ENCODE measurements around the gene ZNF646.

ZNF646 gene

DNA sequence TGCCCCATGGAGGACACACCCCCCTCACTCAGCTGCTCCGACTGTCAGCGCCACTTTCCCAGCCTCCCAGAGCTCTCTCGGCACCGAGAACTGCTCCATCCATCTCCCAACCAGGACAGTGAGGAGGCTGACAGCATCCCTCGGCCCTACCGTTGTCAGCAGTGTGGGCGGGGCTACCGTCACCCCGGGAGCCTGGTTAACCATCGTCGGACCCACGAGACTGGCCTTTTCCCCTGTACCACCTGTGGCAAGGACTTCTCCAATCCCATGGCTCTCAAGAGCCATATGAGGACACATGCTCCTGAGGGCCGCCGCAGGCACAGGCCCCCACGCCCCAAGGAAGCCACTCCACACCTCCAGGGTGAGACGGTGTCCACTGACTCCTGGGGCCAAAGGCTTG, 2.1 kb downstream of the ZNF646 start:
- Histone ChIP-seq H3K4me2 (ENCODE audit: low read depth, low read length, poor library complexity, severe bottlenecking) (no peak overlapping the region), H3K4me3 (ENCODE audit: insufficient read depth, low read length, poor library complexity, severe bottlenecking) (no peak overlapping the region), H2AFZ (ENCODE audit: low read depth, low read length, severe bottlenecking) (no peak overlapping the region), H3K9me2 (replicated peaks; ENCODE audit: insufficient read depth, low read length) (no peaks in the 10 kb centered on the region), H4K20me1 (ENCODE audit: low read depth, low read length) (no peaks in the 10 kb centered on the region), H3F3A (ENCODE audit: insufficient read depth) (peaks cover 7% of the 10 kb centered on the region; the same call in 1 of the 2 replicates), H3K9ac (ENCODE audit: low read length) (no peak overlapping the region), H3K9me3 (ENCODE audit: insufficient read depth, low read length) (no peaks in the 10 kb centered on the region), H3K27ac (ENCODE audit: low read depth, low read length) (no peak overlapping the region), H3K27me3 (ENCODE audit: low read length) (no peaks in the 10 kb centered on the region), H3K79me2 (ENCODE audit: insufficient read depth, low read length) (peaks cover 45% of the 10 kb centered on the region), H3K36me3 (ENCODE audit: low read length) (no peaks in the 10 kb centered on the region)
- TF ChIP-seq, protein P1, sequence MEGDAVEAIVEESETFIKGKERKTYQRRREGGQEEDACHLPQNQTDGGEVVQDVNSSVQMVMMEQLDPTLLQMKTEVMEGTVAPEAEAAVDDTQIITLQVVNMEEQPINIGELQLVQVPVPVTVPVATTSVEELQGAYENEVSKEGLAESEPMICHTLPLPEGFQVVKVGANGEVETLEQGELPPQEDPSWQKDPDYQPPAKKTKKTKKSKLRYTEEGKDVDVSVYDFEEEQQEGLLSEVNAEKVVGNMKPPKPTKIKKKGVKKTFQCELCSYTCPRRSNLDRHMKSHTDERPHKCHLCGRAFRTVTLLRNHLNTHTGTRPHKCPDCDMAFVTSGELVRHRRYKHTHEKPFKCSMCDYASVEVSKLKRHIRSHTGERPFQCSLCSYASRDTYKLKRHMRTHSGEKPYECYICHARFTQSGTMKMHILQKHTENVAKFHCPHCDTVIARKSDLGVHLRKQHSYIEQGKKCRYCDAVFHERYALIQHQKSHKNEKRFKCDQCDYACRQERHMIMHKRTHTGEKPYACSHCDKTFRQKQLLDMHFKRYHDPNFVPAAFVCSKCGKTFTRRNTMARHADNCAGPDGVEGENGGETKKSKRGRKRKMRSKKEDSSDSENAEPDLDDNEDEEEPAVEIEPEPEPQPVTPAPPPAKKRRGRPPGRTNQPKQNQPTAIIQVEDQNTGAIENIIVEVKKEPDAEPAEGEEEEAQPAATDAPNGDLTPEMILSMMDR (IDR thresholded peaks at IDR 0.05; ENCODE audit: insufficient read depth, low read length, poor library complexity, severe bottlenecking), result no peak
- TF ChIP-seq EZH2phosphoT487 (conservative IDR thresholded peaks at IDR 0.05; ENCODE audit: low read length), result no peak

DNA sequence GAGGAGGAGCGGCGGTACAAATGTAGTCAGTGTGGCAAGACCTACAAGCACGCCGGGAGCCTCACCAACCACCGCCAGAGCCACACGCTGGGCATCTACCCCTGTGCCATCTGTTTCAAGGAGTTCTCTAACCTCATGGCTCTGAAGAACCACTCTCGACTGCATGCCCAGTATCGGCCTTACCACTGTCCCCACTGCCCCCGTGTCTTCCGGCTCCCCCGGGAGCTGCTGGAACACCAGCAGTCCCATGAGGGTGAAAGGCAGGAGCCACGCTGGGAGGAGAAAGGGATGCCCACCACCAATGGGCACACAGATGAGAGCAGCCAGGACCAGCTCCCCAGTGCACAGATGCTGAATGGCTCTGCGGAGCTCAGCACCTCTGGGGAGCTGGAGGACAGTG, 2.8 kb downstream of the ZNF646 start:
- Histone ChIP-seq H3K27ac (ENCODE audit: low read depth, low read length) (no peak overlapping the region), H3K36me3 (ENCODE audit: low read length) (no peaks in the 10 kb centered on the region), H3F3A (ENCODE audit: insufficient read depth) (0 out of 2 replicates have a peak, but pooled peaks cover under 1% of the 10 kb centered on the region), H4K20me1 (ENCODE audit: low read depth, low read length) (no peaks in the 10 kb centered on the region), H3K4me3 (ENCODE audit: insufficient read depth, low read length, poor library complexity, severe bottlenecking) (no peak overlapping the region), H3K9me2 (replicated peaks; ENCODE audit: insufficient read depth, low read length) (no peaks in the 10 kb centered on the region), H3K4me2 (ENCODE audit: low read depth, low read length, poor library complexity, severe bottlenecking) (no peak overlapping the region), H3K79me2 (ENCODE audit: insufficient read depth, low read length) (peaks cover 38% of the 10 kb centered on the region), H3K27me3 (ENCODE audit: low read length) (no peaks in the 10 kb centered on the region), H2AFZ (ENCODE audit: low read depth, low read length, severe bottlenecking) (no peak overlapping the region), H3K9me3 (ENCODE audit: insufficient read depth, low read length) (no peaks in the 10 kb centered on the region), H3K9ac (ENCODE audit: low read length) (no peak overlapping the region)
- TF ChIP-seq EZH2phosphoT487 (conservative IDR thresholded peaks at IDR 0.05; ENCODE audit: low read length), result no peak
- TF ChIP-seq, protein P1 (IDR thresholded peaks at IDR 0.05; ENCODE audit: insufficient read depth, low read length, poor library complexity, severe bottlenecking), result no peak

DNA sequence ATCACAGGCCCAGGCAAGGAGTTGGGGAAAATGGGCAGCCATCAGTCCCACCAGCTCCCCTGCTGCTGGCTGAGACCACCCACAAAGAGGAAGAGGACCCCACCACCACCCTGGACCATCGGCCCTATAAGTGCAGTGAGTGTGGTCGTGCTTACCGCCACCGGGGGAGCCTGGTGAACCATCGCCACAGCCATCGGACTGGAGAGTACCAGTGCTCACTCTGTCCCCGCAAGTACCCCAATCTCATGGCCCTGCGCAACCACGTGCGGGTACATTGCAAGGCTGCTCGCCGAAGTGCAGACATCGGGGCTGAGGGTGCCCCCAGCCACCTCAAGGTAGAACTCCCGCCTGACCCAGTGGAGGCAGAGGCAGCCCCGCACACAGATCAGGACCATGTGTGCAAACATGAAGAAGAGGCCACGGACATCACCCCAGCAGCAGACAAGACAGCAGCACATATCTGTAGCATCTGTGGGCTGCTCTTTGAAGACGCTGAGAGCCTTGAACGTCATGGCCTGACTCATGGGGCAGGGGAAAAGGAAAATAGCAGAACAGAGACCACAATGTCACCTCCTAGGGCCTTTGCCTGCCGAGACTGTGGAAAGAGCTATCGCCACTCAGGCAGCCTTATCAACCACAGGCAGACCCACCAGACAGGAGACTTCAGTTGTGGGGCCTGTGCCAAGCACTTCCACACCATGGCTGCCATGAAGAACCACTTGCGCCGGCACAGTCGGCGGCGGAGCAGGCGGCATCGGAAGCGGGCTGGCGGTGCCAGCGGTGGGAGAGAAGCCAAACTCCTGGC, 3.6 kb downstream of the ZNF646 start:
- no peak for TF ChIP-seq EZH2phosphoT487 (conservative IDR thresholded peaks at IDR 0.05; ENCODE audit: low read length)
- TF ChIP-seq, protein P1 (IDR thresholded peaks at IDR 0.05; ENCODE audit: insufficient read depth, low read length, poor library complexity, severe bottlenecking), result no peak
- H3K27ac ChIP-seq (ENCODE audit: low read depth, low read length), result no peak overlapping the region
- H3K9me3 ChIP-seq (ENCODE audit: insufficient read depth, low read length), result no peaks in the 10 kb centered on the region
- H3K4me2 ChIP-seq (ENCODE audit: low read depth, low read length, poor library complexity, severe bottlenecking), result no peak overlapping the region
- H3K4me3 ChIP-seq (ENCODE audit: insufficient read depth, low read length, poor library complexity, severe bottlenecking), result no peak overlapping the region
- no peak overlapping the region for H2AFZ ChIP-seq (ENCODE audit: low read depth, low read length, severe bottlenecking)
- no peaks in the 10 kb centered on the region for H3K9me2 ChIP-seq (replicated peaks; ENCODE audit: insufficient read depth, low read length)
- no peaks in the 10 kb centered on the region for H3K36me3 ChIP-seq (ENCODE audit: low read length)
- H4K20me1 ChIP-seq (ENCODE audit: low read depth, low read length), result no peaks in the 10 kb centered on the region
- no peak overlapping the region for H3K9ac ChIP-seq (ENCODE audit: low read length)
- H3K79me2 ChIP-seq (ENCODE audit: insufficient read depth, low read length), result peaks cover 31% of the 10 kb centered on the region
- H3K27me3 ChIP-seq (ENCODE audit: low read length), result no peaks in the 10 kb centered on the region
- no peaks in the 10 kb centered on the region for H3F3A ChIP-seq (ENCODE audit: insufficient read depth)

All from SU-DHL-6 (cell line).